Non-pigmented ciliary epithelial cell (primary cell): Measurements from ENCODE around the gene KRTAP9-4.
"Not testable (repeated sequence)": the region's sequence is repeated elsewhere in the genome, so short reads cannot be mapped to it uniquely, and the experiment has no call there.

ENCODE experiments used
- DNase-seq: peaks from one replicate; pipeline ENCODE4 v3.0.0-alpha.2; 2010; ENCODE audit warnings: low read depth

KRTAP9-4 gene

DNA sequence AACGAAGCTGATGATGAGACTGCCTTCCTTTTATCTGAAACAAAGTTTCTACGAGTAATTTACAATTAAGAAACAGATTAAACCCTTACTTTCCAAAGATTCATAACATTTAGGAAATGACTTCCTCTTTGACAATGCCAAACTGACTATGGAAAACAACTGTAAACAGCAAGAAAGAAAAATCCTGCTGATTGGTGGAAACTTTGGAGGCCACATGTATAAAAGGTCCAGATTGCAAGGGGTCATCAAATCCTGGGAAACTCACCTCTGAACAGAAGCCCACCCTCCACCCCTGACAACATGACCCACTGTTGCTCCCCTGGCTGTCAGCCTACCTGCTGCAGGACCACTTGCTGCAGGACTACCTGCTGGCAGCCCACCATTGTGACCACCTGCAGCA is 15.6 kb downstream of the KRTAP9-4 start, which contains the start of gene KRTAP9-6:
Gene KRTAP9-6, plus strand, starts transcription at position 301 of the 400 bp plus-strand sequence. Its CDS starts 0 bp downstream, at position 301.
- DNase-seq, result no peak

DNA sequence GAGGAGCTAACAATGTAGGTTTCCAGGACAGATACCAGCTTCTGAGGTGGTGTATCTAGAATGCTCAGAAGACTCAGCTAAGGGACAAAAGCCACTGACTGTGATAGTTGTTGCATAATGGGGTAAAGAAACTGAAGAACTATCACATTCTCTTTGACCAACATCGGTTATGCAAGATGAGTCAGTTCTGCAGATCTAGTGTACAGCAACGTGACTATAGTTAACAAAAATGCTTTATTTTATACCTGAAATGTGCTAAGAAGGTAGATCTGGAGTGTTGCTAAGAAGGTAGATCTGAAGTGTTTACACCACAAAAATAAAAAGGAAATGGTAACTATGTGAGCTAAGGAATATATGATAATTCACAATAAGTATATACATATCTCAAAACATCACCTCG is 18.2 kb downstream of the KRTAP9-4 start:
- DNase-seq, result no peak

DNA sequence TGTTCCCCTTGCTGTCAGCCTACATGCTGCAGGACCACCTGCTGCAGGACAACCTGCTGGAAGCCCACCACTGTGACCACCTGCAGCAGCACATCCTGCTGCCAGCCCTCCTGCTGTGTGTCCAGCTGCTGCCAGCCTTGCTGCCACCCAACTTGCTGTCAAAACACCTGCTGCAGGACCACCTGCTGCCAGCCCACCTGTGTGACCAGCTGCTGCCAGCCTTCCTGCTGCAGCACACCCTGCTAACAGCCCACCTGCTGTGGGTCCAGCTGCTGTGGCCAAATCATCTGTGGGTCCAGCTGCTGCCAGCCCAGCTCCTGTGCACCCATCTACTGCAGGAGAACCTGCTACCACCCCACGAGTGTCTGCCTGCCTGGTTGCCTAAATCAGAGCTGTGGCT is 21.8 kb downstream of the KRTAP9-4 start:
- DNase-seq, result not testable (repeated sequence)

DNA sequence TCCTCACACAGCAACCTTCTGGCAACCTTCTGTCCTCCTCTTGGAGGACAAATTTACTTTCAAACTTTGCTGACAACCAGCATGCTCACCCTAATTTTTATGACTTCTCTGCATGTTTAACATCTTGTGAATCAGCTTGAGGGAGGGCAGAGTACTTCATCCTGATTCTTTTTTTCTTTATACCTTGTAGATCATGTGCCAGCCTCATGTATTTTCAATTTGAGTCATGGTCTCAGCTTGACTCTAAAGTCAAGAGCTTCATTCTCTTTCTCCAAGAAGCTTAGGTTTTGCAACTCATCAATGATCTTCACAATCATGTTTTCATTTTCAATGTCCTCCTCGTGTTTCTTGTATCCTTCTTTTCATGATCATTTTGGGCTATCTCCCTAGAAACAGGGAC is 22.4 kb downstream of the KRTAP9-4 start:
- DNase-seq, result no peak

DNA sequence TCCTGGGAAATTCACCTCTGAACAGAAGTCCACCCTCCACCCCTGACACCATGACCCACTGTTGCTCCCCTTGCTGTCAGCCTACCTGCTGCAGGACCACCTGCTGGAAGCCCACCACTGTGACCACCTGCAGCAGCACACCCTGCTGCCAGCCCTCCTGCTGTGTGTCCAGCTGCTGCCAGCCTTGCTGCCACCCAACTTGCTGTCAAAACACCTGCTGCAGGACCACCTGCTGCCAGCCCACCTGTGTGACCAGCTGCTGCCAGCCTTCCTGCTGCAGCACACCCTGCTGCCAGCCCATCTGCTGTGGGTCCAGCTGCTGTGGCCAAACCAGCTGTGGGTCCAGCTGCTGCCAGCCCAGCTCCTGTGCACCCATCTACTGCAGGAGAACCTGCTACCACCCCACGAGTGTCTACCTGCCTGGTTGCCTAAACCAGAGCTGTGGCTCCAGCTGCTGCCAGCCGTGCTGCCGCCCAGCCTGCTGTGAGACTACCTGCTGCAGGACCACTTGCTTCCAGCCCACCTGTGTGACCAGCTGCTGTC is 26.2 kb downstream of the KRTAP9-4 start, which contains the start of gene KRTAP9-7:
Gene KRTAP9-7, plus strand, starts transcription at position 51 of the 543 bp plus-strand sequence. Its CDS starts 0 bp downstream, at position 51.
- not testable (repeated sequence) for DNase-seq

DNA sequence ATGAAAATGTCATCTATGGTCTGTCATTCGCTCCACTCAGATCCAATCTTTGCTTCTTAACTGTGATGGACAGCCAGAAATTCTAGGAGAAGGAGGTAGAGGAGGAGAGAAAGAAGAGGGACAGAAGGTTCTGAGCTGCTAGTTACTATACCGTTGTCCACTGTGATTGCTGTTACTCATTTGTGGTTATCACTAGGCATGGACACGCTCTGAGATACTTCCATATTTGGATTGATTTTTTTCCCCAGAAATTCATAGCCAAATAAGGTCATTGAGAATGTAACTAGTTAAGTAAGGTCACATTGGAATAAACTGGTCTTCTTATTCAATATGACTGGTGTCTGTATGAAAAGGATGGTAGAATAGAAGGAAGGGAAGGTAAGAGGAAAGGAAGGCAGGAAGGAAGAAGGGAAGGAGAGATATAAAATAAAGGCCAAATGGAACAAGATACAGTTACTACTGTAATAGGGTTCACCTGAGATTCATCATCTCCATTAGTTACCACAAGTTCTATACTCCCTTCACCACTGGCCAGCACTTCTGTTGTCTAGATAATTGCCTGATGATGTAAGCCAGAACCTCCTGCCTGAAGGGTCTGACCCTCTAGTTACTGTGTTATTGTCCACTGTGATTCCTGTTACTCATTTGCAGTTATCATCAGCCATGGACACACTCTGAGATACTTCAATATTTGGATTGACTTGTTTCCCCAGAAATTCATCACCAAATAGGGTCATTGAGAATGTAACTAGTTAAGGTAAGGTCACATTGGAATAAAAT is 28.9 kb downstream of the KRTAP9-4 start:
- no peak for DNase-seq

DNA sequence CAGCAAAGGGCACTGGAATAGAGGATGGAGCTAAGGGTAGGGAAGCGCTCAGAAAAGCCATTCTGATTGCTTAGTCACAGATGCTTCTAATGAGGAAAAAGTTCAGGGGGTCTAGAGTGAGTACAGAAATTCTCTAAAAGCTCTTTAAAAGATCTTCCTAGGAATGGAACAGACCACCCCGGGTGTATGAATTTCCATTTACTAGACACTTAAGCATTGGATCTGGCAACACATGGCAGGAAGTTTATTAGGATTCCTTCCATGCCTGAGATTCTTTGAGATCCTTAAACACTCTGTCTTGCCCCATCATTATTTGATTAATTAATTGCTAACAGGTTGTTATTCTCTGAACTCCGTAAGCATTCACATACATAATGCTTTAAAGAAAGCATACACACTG is 34.6 kb downstream of the KRTAP9-4 start:
- DNase-seq, result no peak

DNA sequence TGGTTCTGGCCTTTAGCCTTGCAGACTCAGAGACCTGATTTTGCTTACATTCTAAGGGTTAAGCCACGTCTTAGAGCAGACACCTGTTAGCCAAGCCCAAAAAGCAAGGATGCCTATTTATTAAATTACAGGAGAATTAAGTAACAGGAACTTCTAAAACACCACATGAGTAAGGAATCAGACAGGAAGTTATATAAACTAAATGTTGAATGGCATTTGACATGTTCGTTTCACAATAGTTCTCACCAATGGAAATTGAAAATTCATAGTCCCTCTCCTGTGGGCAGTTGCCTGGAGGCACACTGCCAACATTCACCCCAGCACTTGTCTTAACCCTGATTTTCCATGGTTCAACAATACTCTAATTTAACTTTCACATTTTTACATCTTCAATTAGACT is 35.1 kb downstream of the KRTAP9-4 start:
- no peak for DNase-seq

DNA sequence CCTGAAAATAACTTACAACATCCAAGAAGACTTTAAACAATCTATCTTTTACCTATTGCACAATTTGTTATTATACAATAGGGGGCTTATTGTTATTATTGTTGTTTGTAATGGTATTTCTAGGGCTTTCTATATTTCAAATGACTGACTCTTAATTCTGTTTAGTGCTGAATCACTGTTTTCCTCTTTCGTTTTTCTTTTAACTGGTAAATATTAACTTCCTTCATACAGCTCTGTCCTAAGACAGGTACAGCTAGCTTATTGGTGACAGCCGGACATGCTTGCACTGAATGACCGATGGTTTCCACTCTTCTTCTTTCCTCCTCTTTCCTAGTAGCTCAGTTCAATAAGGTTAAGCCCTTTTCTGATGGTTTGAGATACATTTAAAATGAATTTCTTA is 37.6 kb downstream of the KRTAP9-4 start:
- no peak for DNase-seq

DNA sequence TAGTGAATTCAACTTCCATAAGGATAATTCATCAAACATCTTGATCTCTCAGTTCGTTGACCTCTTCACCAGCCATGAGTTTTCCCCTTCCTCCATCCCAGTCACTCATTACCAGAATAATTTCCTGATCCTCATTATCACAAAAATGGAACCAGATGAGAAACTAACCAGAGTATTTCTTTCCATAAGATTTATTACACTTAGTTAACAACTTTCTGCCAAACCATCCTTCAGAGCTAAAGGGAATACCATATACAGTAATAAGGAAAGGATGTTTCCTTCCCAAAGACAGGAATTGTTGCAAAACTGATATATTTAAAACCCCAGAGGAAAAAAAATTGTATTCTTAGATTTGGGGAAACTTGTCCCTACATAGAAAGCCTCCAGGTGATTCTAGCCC is 44.5 kb downstream of the KRTAP9-4 start:
- no peak for DNase-seq

DNA sequence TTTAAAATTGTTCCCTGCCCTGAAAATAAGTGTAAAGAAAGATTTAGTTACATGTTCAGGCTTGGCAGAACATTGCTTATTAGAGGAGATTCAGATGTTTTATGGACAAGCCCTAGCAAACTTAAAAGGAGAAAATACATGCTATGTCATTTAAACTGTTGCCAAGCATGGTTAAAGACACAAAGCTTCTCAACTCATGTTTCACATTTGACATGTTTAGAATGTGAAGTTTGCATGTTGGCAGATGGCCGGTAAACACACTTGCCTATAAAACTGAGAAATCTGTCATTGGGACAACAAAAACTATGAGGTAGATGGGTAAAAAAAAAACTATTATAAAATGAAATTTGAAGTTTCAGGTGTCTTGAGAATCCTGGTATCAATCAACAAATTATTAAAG is 47.4 kb downstream of the KRTAP9-4 start:
- DNase-seq, result no peak

DNA sequence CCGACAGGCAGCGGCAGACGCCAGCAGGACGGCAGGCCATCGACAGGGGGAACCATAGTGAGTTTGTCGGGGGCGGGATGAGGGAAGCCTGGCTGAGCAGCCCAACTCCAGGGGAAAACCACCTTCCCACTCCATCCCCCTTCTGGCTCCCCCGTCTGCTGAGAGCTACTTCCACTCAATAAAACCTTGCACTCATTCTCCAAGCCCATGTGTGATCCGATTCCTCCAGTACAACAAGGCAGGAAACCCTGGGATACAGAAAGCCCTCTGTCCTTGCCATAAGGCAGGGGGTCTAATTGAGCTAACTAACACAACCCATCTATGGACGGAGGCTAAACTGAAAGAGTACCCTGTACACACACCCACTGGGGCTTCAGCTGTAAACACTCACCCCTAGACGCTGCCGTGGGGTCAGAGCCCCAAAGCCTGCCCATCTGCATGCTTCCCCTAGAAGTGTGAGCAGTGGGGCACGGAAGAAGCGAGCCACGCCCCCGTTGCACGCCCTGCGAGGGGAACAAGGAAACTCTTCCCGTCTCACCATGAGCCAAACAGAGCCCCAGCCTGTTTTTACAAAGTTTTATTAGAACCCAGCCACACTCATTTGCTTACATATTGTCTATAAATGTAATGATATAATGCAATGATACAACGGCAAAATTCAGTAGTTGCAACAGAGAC is 49.1 kb downstream of the KRTAP9-4 start:
- DNase-seq, result no peak
